OCI-LY1 (cell line): ENCODE results near the gene AQP12B.

Experiments used
- H2AFZ ChIP-seq: fragments of 200-600 bp; sonication (generic), shearing (Covaris generic); 2 replicates; pipeline ENCODE4 v1.6.0; 2014; ENCODE audit warnings: antibody characterized with exemption, mild to moderate bottlenecking, low read length
- H3F3A ChIP-seq: fragments of 200-600 bp; sonication (generic), shearing (Covaris generic); 2 replicates; pipeline ENCODE4 v1.6.0; 2014; ENCODE audit warnings: mild to moderate bottlenecking, antibody characterized with exemption, low read length, moderate library complexity; ENCODE audit not compliant: insufficient read depth
- H3K27ac ChIP-seq: fragments of 200-600 bp; sonication (generic); 2 replicates; pipeline ENCODE4 v1.5.1; 2014; ENCODE audit warnings: low read length, mixed run types, mild to moderate bottlenecking, low read depth; ENCODE audit not compliant: poor library complexity, severe bottlenecking
- H3K27me3 ChIP-seq: fragments of 200-600 bp; sonication (generic); 2 replicates; pipeline ENCODE4 v1.6.0; 2014; ENCODE audit warnings: antibody characterized with exemption, mild to moderate bottlenecking, low read length, moderate library complexity; ENCODE audit not compliant: insufficient read depth
- H3K36me3 ChIP-seq: fragments of 200-600 bp; sonication (generic); 2 replicates; pipeline ENCODE4 v1.6.1; 2014; ENCODE audit warnings: mild to moderate bottlenecking, antibody characterized with exemption, low read length, moderate library complexity, mixed read lengths; ENCODE audit not compliant: insufficient read depth
- H3K4me1 ChIP-seq: fragments of 200-600 bp; sonication (generic); 2 replicates; pipeline ENCODE4 v1.5.1; 2014; ENCODE audit warnings: mild to moderate bottlenecking, low read length, moderate library complexity; ENCODE audit not compliant: insufficient read depth, severe bottlenecking
- H3K4me2 ChIP-seq: fragments of 200-600 bp; sonication (generic), shearing (Covaris generic); 2 replicates; pipeline ENCODE4 v1.6.1; 2014; ENCODE audit warnings: low read length
- H3K4me3 ChIP-seq: fragments of 200-600 bp; sonication (generic); 2 replicates; pipeline ENCODE4 v1.5.1; 2014; ENCODE audit warnings: low read length, low read depth, mild to moderate bottlenecking, mixed read lengths; ENCODE audit not compliant: poor library complexity, severe bottlenecking
- H3K79me2 ChIP-seq: fragments of 200-600 bp; shearing (Covaris generic); 2 replicates; pipeline ENCODE4 v1.6.1; 2016; ENCODE audit warnings: mixed run types, low read length, mixed read lengths; ENCODE audit not compliant: insufficient read depth
- H3K9ac ChIP-seq: fragments of 200-600 bp; sonication (generic), shearing (Covaris generic); 2 replicates; pipeline ENCODE4 v1.6.1; 2014; ENCODE audit warnings: mild to moderate bottlenecking, low read length, mixed read lengths
- H3K9me2 ChIP-seq: fragments of 200-600 bp; sonication (generic), shearing (Covaris generic); 2 replicates; pipeline ENCODE4 v1.6.1; 2014; ENCODE audit warnings: low read depth, mild to moderate bottlenecking, low read length, mixed read lengths
- H3K9me3 ChIP-seq: fragments of 200-600 bp; shearing (Covaris generic); 2 replicates; pipeline ENCODE4 v1.6.1; 2014; ENCODE audit warnings: low read length, mixed read lengths
- H4K20me1 ChIP-seq: fragments of 200-600 bp; sonication (generic), shearing (Covaris generic); 2 replicates; pipeline ENCODE4 v1.6.0; 2016; ENCODE audit warnings: mild to moderate bottlenecking, low read length; ENCODE audit not compliant: insufficient read depth
- CTCF ChIP-seq: fragments of 200-600 bp; sonication (generic), shearing (Covaris generic); IDR thresholded peaks from 2 replicates; pipeline ENCODE4 v1.5.1; 2017; ENCODE audit warnings: mild to moderate bottlenecking, antibody characterized with exemption, low read length, moderate library complexity, mixed read lengths
- EZH2 ChIP-seq: fragments of 200-600 bp; sonication (generic), shearing (Covaris generic); IDR thresholded peaks from 2 replicates; pipeline ENCODE4 v1.8.0; 2017; ENCODE audit warnings: borderline replicate concordance, mixed run types, mild to moderate bottlenecking, antibody characterized with exemption, low read length, moderate library complexity, mixed read lengths

AQP12B gene

DNA sequence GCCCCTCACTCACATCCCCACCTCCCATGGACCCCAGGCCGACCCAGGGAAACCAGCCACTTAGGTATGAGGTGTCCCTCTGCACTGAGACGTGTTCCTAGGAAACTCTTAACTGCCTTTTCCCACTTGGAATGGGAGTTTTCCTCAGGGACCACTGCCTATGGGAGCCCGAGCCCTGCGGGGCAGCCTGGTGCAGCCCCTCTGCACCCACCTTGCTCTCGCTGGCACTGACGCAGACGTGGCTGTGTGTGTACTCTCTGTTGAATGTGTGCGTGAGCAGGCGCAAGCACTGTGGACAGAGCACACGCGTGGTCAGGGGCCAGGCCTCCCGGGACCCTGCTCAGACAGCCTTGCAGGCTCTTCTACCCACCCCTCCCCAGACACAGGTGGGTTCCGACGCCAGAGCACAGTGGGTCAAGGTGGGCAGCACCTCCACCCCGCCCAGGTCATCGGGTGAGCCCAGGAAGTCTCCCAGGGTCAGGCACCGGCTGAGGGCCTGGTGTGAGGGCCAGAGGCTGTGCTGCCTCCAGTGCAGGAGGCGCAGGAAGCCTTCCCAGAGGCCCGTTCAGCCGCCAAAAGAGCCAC lies 39.0 kb upstream of the AQP12B start:
- Histone ChIP-seq H2AFZ (no peak overlapping the region), H3K9me3 (no peaks in the 10 kb centered on the region), H3K9ac (no peak overlapping the region), H3K4me3 (no peak overlapping the region), H3K4me2 (no peak overlapping the region), H3K27me3 (no peaks in the 10 kb centered on the region), H4K20me1 (no peaks in the 10 kb centered on the region), H3K27ac (no peak overlapping the region), H3K36me3 (no peaks in the 10 kb centered on the region), H3K4me1 (no peaks in the 10 kb centered on the region), H3K79me2 (no peaks in the 10 kb centered on the region), H3F3A (no peaks in the 10 kb centered on the region), H3K9me2 (no peaks in the 10 kb centered on the region)
- no peak for TF ChIP-seq CTCF
- TF ChIP-seq EZH2 = no peak

DNA sequence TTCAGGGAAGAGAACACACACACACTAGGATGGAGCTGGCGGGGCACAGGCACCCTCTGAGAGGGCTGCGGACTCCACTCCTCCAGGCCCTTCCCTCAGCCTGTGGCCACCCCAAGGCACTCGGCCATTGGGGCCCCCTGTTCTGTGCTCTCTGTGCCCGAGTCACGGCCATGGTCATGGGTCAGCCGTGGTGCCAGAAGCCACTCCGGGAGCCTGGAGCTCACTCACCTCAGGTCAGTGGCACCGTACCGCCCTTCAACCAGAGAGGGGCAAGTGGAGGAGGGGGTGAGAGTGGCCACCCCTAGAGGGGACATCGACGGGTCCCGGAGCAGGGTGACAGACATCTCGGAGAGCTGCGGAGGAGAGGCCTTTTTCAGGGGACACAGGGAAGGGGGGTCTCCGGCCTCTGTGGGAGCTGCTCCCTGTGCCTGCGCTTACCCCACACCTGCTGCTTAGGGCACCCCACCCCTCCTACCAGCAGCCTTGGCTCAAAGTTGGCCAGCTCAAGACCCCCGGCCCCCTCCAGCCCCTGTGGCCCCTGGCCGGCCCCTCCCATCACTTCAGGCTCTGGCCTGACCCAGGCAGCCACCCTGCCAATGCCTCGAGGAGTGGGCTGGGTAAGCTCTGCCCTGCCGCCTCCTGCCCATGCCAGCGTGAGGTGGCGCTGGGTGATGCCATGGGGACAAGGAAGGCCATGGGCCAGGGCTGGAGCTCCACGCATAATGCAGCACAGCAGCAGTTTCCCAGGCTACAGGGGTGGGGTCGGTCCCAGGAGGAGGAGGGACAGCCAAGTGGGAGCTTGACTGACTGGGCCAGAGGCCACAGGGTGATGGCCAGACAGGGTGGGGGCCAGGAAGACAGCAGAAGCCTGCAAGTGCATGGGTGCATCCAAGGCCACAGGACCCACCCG lies 38.3 kb upstream of the AQP12B start:
- Histone ChIP-seq H3K27ac (no peak overlapping the region), H3K4me1 (no peaks in the 10 kb centered on the region), H3K4me2 (no peak overlapping the region), H3K27me3 (no peaks in the 10 kb centered on the region), H3K9me3 (no peaks in the 10 kb centered on the region), H2AFZ (no peak overlapping the region), H4K20me1 (no peaks in the 10 kb centered on the region), H3K36me3 (no peaks in the 10 kb centered on the region), H3F3A (no peaks in the 10 kb centered on the region), H3K4me3 (no peak overlapping the region), H3K79me2 (no peaks in the 10 kb centered on the region), H3K9ac (no peak overlapping the region), H3K9me2 (no peaks in the 10 kb centered on the region)
- no peak for TF ChIP-seq EZH2
- TF ChIP-seq CTCF = no peak

- no peaks in the 10 kb centered on the region for H3K4me1 ChIP-seq
- H3K9ac ChIP-seq = no peak overlapping the region
- TF ChIP-seq CTCF (no peak), EZH2 (no peak)
- no peaks in the 10 kb centered on the region for H3K79me2 ChIP-seq
- no peaks in the 10 kb centered on the region for H3K36me3 ChIP-seq
- no peak overlapping the region for H3K4me3 ChIP-seq
- H3K4me2 ChIP-seq = no peak overlapping the region
- H3K27ac ChIP-seq = no peak overlapping the region
- H3F3A ChIP-seq = no peaks in the 10 kb centered on the region
- no peaks in the 10 kb centered on the region for H4K20me1 ChIP-seq
- H2AFZ ChIP-seq = no peak overlapping the region
- H3K27me3 ChIP-seq = no peaks in the 10 kb centered on the region
- no peaks in the 10 kb centered on the region for H3K9me3 ChIP-seq
- no peaks in the 10 kb centered on the region for H3K9me2 ChIP-seq
Measured at GRCh38 chr2:240719676-240720545, 37.2 kb upstream of the AQP12B start.
